ENCODE data around the gene UNC79.

UNC79 gene

GRCh38 chr14:93744176-93744575 is 313.4 kb downstream of the UNC79 start:
- Histone ChIP-seq H3K27me3 (replicated peaks; ENCODE audit: insufficient read depth, low read length) (no peaks in the 10 kb centered on the region), H3K27ac (ENCODE audit: low read length) (no peak overlapping the region), H3K9me2 (replicated peaks; ENCODE audit: insufficient read depth, low read length) (no peaks in the 10 kb centered on the region), H4K20me1 (ENCODE audit: insufficient read depth, low read length) (no peaks in the 10 kb centered on the region), H3K4me1 (ENCODE audit: low read length) (no peaks in the 10 kb centered on the region), H3K36me3 (replicated peaks; ENCODE audit: insufficient read depth, low read length) (no peaks in the 10 kb centered on the region), H3K79me2 (ENCODE audit: low read length) (no peaks in the 10 kb centered on the region), H2AFZ (ENCODE audit: low read length) (no peak overlapping the region), H3K4me3 (ENCODE audit: low read length) (no peak overlapping the region), H3K9me3 (replicated peaks; ENCODE audit: insufficient read depth, low read length) (no peaks in the 10 kb centered on the region), H3F3A (ENCODE audit: insufficient read depth, low read length) (no peaks in the 10 kb centered on the region), H3K4me2 (ENCODE audit: low read depth, low read length) (no peak overlapping the region), H3K9ac (ENCODE audit: low read length) (no peak overlapping the region)
- TF ChIP-seq EZH2phosphoT487 (IDR thresholded peaks at IDR 0.05; ENCODE audit: low read length) (no peak), EZH2 (optimal IDR thresholded peaks at IDR 0.05; ENCODE audit: low read depth, low read length) (no peak)
- TF ChIP-seq, protein P1, sequence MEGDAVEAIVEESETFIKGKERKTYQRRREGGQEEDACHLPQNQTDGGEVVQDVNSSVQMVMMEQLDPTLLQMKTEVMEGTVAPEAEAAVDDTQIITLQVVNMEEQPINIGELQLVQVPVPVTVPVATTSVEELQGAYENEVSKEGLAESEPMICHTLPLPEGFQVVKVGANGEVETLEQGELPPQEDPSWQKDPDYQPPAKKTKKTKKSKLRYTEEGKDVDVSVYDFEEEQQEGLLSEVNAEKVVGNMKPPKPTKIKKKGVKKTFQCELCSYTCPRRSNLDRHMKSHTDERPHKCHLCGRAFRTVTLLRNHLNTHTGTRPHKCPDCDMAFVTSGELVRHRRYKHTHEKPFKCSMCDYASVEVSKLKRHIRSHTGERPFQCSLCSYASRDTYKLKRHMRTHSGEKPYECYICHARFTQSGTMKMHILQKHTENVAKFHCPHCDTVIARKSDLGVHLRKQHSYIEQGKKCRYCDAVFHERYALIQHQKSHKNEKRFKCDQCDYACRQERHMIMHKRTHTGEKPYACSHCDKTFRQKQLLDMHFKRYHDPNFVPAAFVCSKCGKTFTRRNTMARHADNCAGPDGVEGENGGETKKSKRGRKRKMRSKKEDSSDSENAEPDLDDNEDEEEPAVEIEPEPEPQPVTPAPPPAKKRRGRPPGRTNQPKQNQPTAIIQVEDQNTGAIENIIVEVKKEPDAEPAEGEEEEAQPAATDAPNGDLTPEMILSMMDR (IDR thresholded peaks at IDR 0.05; ENCODE audit: low read length), result no peak
- no peak for DNase-seq

DNA sequence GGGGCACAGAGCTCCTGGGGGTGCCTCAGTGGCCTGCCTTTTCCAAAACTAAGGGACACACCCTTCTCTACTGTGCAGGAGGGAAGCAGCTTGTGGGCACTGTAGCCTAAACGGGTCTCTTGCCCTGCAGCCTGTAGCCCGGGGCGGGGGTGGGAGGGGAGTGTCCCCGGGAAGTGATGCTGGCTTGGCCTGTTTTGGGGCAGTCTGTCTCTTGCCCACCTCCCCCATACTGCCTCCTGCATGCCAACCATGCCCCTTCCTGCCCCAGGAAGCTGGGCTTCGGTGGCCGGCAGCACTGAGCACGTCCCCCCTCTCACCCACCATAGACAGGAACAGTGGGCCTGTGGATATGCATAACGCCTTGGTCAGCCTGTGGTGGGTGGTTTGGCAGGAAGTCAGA is 314.1 kb downstream of the UNC79 start:
- DNase-seq, result no peak
- H3K9me2 ChIP-seq (replicated peaks; ENCODE audit: insufficient read depth, low read length), result no peaks in the 10 kb centered on the region
- H3K36me3 ChIP-seq (replicated peaks; ENCODE audit: insufficient read depth, low read length), result no peaks in the 10 kb centered on the region
- no peaks in the 10 kb centered on the region for H3K27me3 ChIP-seq (replicated peaks; ENCODE audit: insufficient read depth, low read length)
- no peak overlapping the region for H3K4me3 ChIP-seq (ENCODE audit: low read length)
- no peak overlapping the region for H3K27ac ChIP-seq (ENCODE audit: low read length)
- no peak for TF ChIP-seq EZH2 (optimal IDR thresholded peaks at IDR 0.05; ENCODE audit: low read depth, low read length)
- TF ChIP-seq, protein P1 (IDR thresholded peaks at IDR 0.05; ENCODE audit: low read length), result no peak
- TF ChIP-seq EZH2phosphoT487 (IDR thresholded peaks at IDR 0.05; ENCODE audit: low read length), result no peak
- H3K79me2 ChIP-seq (ENCODE audit: low read length), result no peaks in the 10 kb centered on the region
- H3K9ac ChIP-seq (ENCODE audit: low read length), result no peak overlapping the region
- H3K4me2 ChIP-seq (ENCODE audit: low read depth, low read length), result no peak overlapping the region
- H4K20me1 ChIP-seq (ENCODE audit: insufficient read depth, low read length), result no peaks in the 10 kb centered on the region
- H3K4me1 ChIP-seq (ENCODE audit: low read length), result no peaks in the 10 kb centered on the region
- no peaks in the 10 kb centered on the region for H3F3A ChIP-seq (ENCODE audit: insufficient read depth, low read length)
- no peaks in the 10 kb centered on the region for H3K9me3 ChIP-seq (replicated peaks; ENCODE audit: insufficient read depth, low read length)
- H2AFZ ChIP-seq (ENCODE audit: low read length), result no peak overlapping the region

- TF ChIP-seq, protein P1 (IDR thresholded peaks at IDR 0.05; ENCODE audit: low read length), result no peak
- TF ChIP-seq EZH2phosphoT487 (IDR thresholded peaks at IDR 0.05; ENCODE audit: low read length) (no peak), EZH2 (optimal IDR thresholded peaks at IDR 0.05; ENCODE audit: low read depth, low read length) (no peak)
- Histone ChIP-seq H3K27ac (ENCODE audit: low read length) (no peak overlapping the region), H3K4me2 (ENCODE audit: low read depth, low read length) (no peak overlapping the region), H4K20me1 (ENCODE audit: insufficient read depth, low read length) (no peaks in the 10 kb centered on the region), H3K79me2 (ENCODE audit: low read length) (no peaks in the 10 kb centered on the region), H2AFZ (ENCODE audit: low read length) (no peak overlapping the region), H3K27me3 (replicated peaks; ENCODE audit: insufficient read depth, low read length) (no peaks in the 10 kb centered on the region), H3K4me1 (ENCODE audit: low read length) (no peaks in the 10 kb centered on the region), H3K4me3 (ENCODE audit: low read length) (no peak overlapping the region), H3K9ac (ENCODE audit: low read length) (no peak overlapping the region), H3K36me3 (replicated peaks; ENCODE audit: insufficient read depth, low read length) (no peaks in the 10 kb centered on the region), H3K9me3 (replicated peaks; ENCODE audit: insufficient read depth, low read length) (no peaks in the 10 kb centered on the region), H3K9me2 (replicated peaks; ENCODE audit: insufficient read depth, low read length) (no peaks in the 10 kb centered on the region), H3F3A (ENCODE audit: insufficient read depth, low read length) (no peaks in the 10 kb centered on the region)
- DNase-seq, result no peak
Observed at GRCh38 chr14:93745603-93746273, 315.0 kb downstream of the UNC79 start.
